ENCODE measurements around the gene ADTRP. TPM values are rescaled to one million over a fixed set of nuclear protein-coding genes. Genes with fewer than 3 reads are reported as not detected.

The ADTRP gene
- total and polyA plus RNA-seq, 2 experiments from 2014 or later = 1.3 to 2.6 TPM

- TF ChIP-seq EZH2 (IDR thresholded peaks at IDR 0.05; ENCODE audit: insufficient read depth, poor library complexity, severe bottlenecking) = no peak
- no peak for TF ChIP-seq EZH2phosphoT487 (IDR thresholded peaks at IDR 0.05; ENCODE audit: insufficient read depth, low read depth)
- no peaks in the 10 kb centered on the region for H3K36me3 ChIP-seq (ENCODE audit: low read depth)
- no peak overlapping the region for H3K4me3 ChIP-seq
- H3K9ac ChIP-seq = no peak overlapping the region
- no peak overlapping the region for H3K27ac ChIP-seq
- peaks cover 11% of the 10 kb centered on the region for H3K4me1 ChIP-seq (ENCODE audit: insufficient read depth)
- no peak for DNase-seq
- WGBS, 2 experiments (ENCODE audit: low coverage in 1 of 2, low lambda C conversion rate in 2 of 2, missing lambda C conversion rate in 2 of 2) = 41 to 44% methylated on average over 2 of the region's 2 CpGs
- in situ Hi-C loops (cut with MboI) = no loop called here
- no peaks in the 10 kb centered on the region for H3K9me3 ChIP-seq (ENCODE audit: low read depth)
- H3K4me2 ChIP-seq (ENCODE audit: unreplicated experiment) = no peak overlapping the region
- no peak overlapping the region for H2AFZ ChIP-seq
- no peaks in the 10 kb centered on the region for H3K27me3 ChIP-seq (replicated peaks; ENCODE audit: insufficient read depth)
- no peaks in the 10 kb centered on the region for H3F3A ChIP-seq (ENCODE audit: insufficient read depth)
- no peaks in the 10 kb centered on the region for H3K79me2 ChIP-seq (ENCODE audit: insufficient read depth)
- no peaks in the 10 kb centered on the region for H4K20me1 ChIP-seq (ENCODE audit: insufficient read depth)
- no peaks in the 10 kb centered on the region for H3K9me2 ChIP-seq (ENCODE audit: insufficient read depth)
These were observed 99.5 kb downstream of the ADTRP start for GRCh38 chr6:11679099-11679498.

DNA sequence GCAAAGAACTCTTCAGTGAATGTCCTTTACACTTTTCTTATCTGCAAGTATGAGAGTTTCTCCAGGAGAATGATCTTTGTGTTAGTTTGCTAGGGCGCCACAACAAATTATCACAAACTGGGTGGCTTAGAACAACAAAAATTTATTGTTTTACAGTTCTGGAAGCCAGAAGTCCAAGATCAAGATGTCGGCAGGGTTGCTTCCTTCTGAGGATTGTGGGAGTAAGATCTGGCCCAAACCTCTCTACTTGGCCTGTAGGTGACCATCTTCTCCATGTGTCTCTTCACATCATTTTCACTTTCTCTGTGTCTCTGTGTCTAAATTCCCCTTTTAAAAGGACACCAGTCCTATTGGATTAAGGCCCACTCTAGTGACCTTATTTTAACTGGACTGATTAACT is 103.0 kb downstream of the ADTRP start:
- Histone ChIP-seq H4K20me1 (ENCODE audit: insufficient read depth) (no peaks in the 10 kb centered on the region), H3K9me3 (ENCODE audit: low read depth) (no peaks in the 10 kb centered on the region), H3K4me1 (ENCODE audit: insufficient read depth) (peaks cover 21% of the 10 kb centered on the region), H3F3A (ENCODE audit: insufficient read depth) (peaks cover 7% of the 10 kb centered on the region; the same call in 1 of the 2 replicates), H3K4me3 (no peak overlapping the region), H3K36me3 (ENCODE audit: low read depth) (no peaks in the 10 kb centered on the region), H3K4me2 (ENCODE audit: unreplicated experiment) (no peak overlapping the region), H2AFZ (peak overlapping the region; percentile 54), H3K27me3 (replicated peaks; ENCODE audit: insufficient read depth) (no peaks in the 10 kb centered on the region), H3K79me2 (ENCODE audit: insufficient read depth) (no peaks in the 10 kb centered on the region), H3K9ac (no peak overlapping the region), H3K9me2 (ENCODE audit: insufficient read depth) (no peaks in the 10 kb centered on the region), H3K27ac (no peak overlapping the region)
- in situ Hi-C loops (cut with MboI) = no loop called here
- TF ChIP-seq EZH2phosphoT487 (IDR thresholded peaks at IDR 0.05; ENCODE audit: insufficient read depth, low read depth) (no peak), EZH2 (IDR thresholded peaks at IDR 0.05; ENCODE audit: insufficient read depth, poor library complexity, severe bottlenecking) (no peak)
- peak; percentile 35 for DNase-seq
- 56 to 72% methylated on average over 2 of the region's 2 CpGs for WGBS, 2 experiments (ENCODE audit: low coverage in 1 of 2, low lambda C conversion rate in 2 of 2, missing lambda C conversion rate in 2 of 2)

GRCh38 chr6:11672669-11673068 is 105.9 kb downstream of the ADTRP start:
- TF ChIP-seq EZH2 (IDR thresholded peaks at IDR 0.05; ENCODE audit: insufficient read depth, poor library complexity, severe bottlenecking) (no peak), EZH2phosphoT487 (IDR thresholded peaks at IDR 0.05; ENCODE audit: insufficient read depth, low read depth) (no peak)
- H3K36me3 ChIP-seq (ENCODE audit: low read depth) = no peaks in the 10 kb centered on the region

GRCh38 chr6:11672256-11672655 is 106.3 kb downstream of the ADTRP start:
- Histone ChIP-seq H3F3A (ENCODE audit: insufficient read depth) (peaks cover 7% of the 10 kb centered on the region; the same call in 1 of the 2 replicates), H3K9ac (no peak overlapping the region), H3K36me3 (ENCODE audit: low read depth) (no peaks in the 10 kb centered on the region), H3K9me2 (ENCODE audit: insufficient read depth) (no peaks in the 10 kb centered on the region), H3K27ac (no peak overlapping the region), H2AFZ (peak overlapping the region; percentile 33; the same call in 1 of the 2 replicates), H3K4me1 (ENCODE audit: insufficient read depth) (peaks cover 21% of the 10 kb centered on the region), H3K9me3 (ENCODE audit: low read depth) (no peaks in the 10 kb centered on the region), H3K4me3 (no peak overlapping the region), H3K4me2 (ENCODE audit: unreplicated experiment) (peak overlapping the region; percentile 1), H4K20me1 (ENCODE audit: insufficient read depth) (no peaks in the 10 kb centered on the region), H3K79me2 (ENCODE audit: insufficient read depth) (no peaks in the 10 kb centered on the region), H3K27me3 (replicated peaks; ENCODE audit: insufficient read depth) (no peaks in the 10 kb centered on the region)
- no peak for DNase-seq
- in situ Hi-C loops (cut with MboI) = loop anchor here (25.0 kb wide), 1 partner anchor 565 kb away; no protein-coding TSS in a partner anchor
- no peak for TF ChIP-seq EZH2 (IDR thresholded peaks at IDR 0.05; ENCODE audit: insufficient read depth, poor library complexity, severe bottlenecking)
- TF ChIP-seq EZH2phosphoT487 (IDR thresholded peaks at IDR 0.05; ENCODE audit: insufficient read depth, low read depth) = no peak

More at GRCh38 chr6:11672669-11673068, 105.9 kb downstream of the ADTRP start:
- 71 to 74% methylated on average over 5 of the region's 5 CpGs for WGBS, 2 experiments (ENCODE audit: low coverage in 1 of 2, low lambda C conversion rate in 2 of 2, missing lambda C conversion rate in 2 of 2)
- H3K4me2 ChIP-seq (ENCODE audit: unreplicated experiment) = peak overlapping the region; percentile 1
- H3K9me2 ChIP-seq (ENCODE audit: insufficient read depth) = no peaks in the 10 kb centered on the region
- peaks cover 21% of the 10 kb centered on the region for H3K4me1 ChIP-seq (ENCODE audit: insufficient read depth)
- no peak overlapping the region for H3K27ac ChIP-seq
- in situ Hi-C loops (cut with MboI) = loop anchor here (25.0 kb wide), 1 partner anchor 565 kb away; no protein-coding TSS in a partner anchor
- no peaks in the 10 kb centered on the region for H3K79me2 ChIP-seq (ENCODE audit: insufficient read depth)
- H2AFZ ChIP-seq = peak overlapping the region; percentile 33; the same call in 1 of the 2 replicates
- DNase-seq = no peak
- H3K4me3 ChIP-seq = no peak overlapping the region
- no peaks in the 10 kb centered on the region for H3K27me3 ChIP-seq (replicated peaks; ENCODE audit: insufficient read depth)
- peaks cover 7% of the 10 kb centered on the region; the same call in 1 of the 2 replicates for H3F3A ChIP-seq (ENCODE audit: insufficient read depth)
- no peaks in the 10 kb centered on the region for H4K20me1 ChIP-seq (ENCODE audit: insufficient read depth)
- no peaks in the 10 kb centered on the region for H3K9me3 ChIP-seq (ENCODE audit: low read depth)
- H3K9ac ChIP-seq = no peak overlapping the region
